SU-DHL-6 (cell line): ENCODE data around the gene CORO6.

Source experiments
- CTCF ChIP-seq: fragments of 200-600 bp; sonication (generic); IDR thresholded peaks from one replicate; pipeline ENCODE4 v1.5.1; 2017; ENCODE audit warnings: antibody characterized with exemption, mild to moderate bottlenecking, low read length, moderate library complexity; ENCODE audit not compliant: insufficient read depth, poor library complexity, severe bottlenecking
- EZH2phosphoT487 ChIP-seq: fragments of 200-600 bp; sonication (generic), shearing (Covaris generic); conservative IDR thresholded peaks from 2 replicates; pipeline ENCODE4 v1.6.1; 2018; ENCODE audit warnings: mild to moderate bottlenecking, antibody characterized with exemption, low read length, moderate library complexity, mixed read lengths

GRCh38 chr17:29585080-29585751, 37.5 kb downstream of the CORO6 start:
- peak; percentile 55 for TF ChIP-seq CTCF
- TF ChIP-seq EZH2phosphoT487 = no peak
